IMR-90 (cell line): ENCODE data around the gene ZBP1. TPM values are rescaled to one million over a fixed set of nuclear protein-coding genes. Genes with fewer than 3 reads are reported as not detected.

Experiments
- ATAC-seq: fragments of 200-7000 bp; cut with Tn5 transposase; 2 replicates; pipeline ENCODE4 v1.9.1; 2020; ENCODE audit warnings: low read depth, mild to moderate bottlenecking, moderate library complexity
- BruUV-seq: library from RNA; stranded (reverse); fragments of 400-500 nt; replicated peaks from 2 replicates; lab custom pipeline; 2021; lab: Mats Ljungman, UMichigan
- CTCF ChIA-PET: fragments of 300-600 bp; formaldehyde crosslinking; extraction: SDS; loops from one replicate; lab custom pipeline; 2021; ENCODE audit warnings: antibody characterized with exemption; lab: Yijun Ruan, JAX
- POLR2A ChIA-PET: fragments of 300-600 bp; sonication (Branson Sonifier 250); formaldehyde crosslinking; loops from one replicate; lab custom pipeline; 2022; ENCODE audit warnings: antibody characterized with exemption; ENCODE audit not compliant: unreplicated experiment; lab: Charles Lee
- DNase-seq: peaks from one replicate; pipeline ENCODE4 v3.0.0; 2013
- H2AFZ ChIP-seq: replicated peaks from 2 replicates; pipeline ENCODE3; 2013; ENCODE audit warnings: low read length, mild to moderate bottlenecking; ENCODE audit not compliant: poor library complexity
- H2AK5ac ChIP-seq: 2 replicates; pipeline ENCODE4 v1.6.1; 2013; ENCODE audit warnings: low read depth, low read length, inconsistent platforms
- H2AK9ac ChIP-seq: replicated peaks from 2 replicates; pipeline ENCODE3; 2013; ENCODE audit warnings: mild to moderate bottlenecking, low read depth, low read length, moderate library complexity; ENCODE audit not compliant: poor library complexity
- H2BK120ac ChIP-seq: 2 replicates; pipeline ENCODE4 v1.6.1; 2013; ENCODE audit warnings: low read depth, low read length, inconsistent platforms
- H2BK15ac ChIP-seq: 3 replicates; pipeline ENCODE4 v1.6.1; 2013; ENCODE audit warnings: low read depth, low read length, inconsistent platforms
- H2BK20ac ChIP-seq: 2 replicates; pipeline ENCODE4 v1.6.1; 2013; ENCODE audit warnings: low read depth, mild to moderate bottlenecking, inconsistent platforms, low read length, moderate library complexity
- H2BK5ac ChIP-seq: 2 replicates; pipeline ENCODE4 v1.6.1; 2013; ENCODE audit warnings: mild to moderate bottlenecking, low read depth, low read length, inconsistent platforms; ENCODE audit not compliant: poor library complexity, severe bottlenecking
- H3K14ac ChIP-seq: replicated peaks from 2 replicates; pipeline ENCODE4 v1.6.1; 2013; ENCODE audit warnings: low read depth, low read length, inconsistent platforms
- H3K18ac ChIP-seq: 2 replicates; pipeline ENCODE4 v1.6.1; 2013; ENCODE audit warnings: low read depth, low read length, control low read depth
- H3K23ac ChIP-seq: 2 replicates; pipeline ENCODE4 v1.6.1; 2013; ENCODE audit warnings: low read depth, low read length, inconsistent platforms
- H3K27ac ChIP-seq: 2 replicates; pipeline ENCODE4 v1.5.1; 2013; ENCODE audit warnings: mild to moderate bottlenecking, control low read depth, low read length; ENCODE audit not compliant: insufficient read depth
- H3K27me3 ChIP-seq: 2 replicates; pipeline ENCODE4 v1.6.1; 2013; ENCODE audit warnings: low read length; ENCODE audit not compliant: control insufficient read depth, insufficient read depth
- H3K36me3 ChIP-seq: 2 replicates; pipeline ENCODE4 v1.6.1; 2013; ENCODE audit warnings: low read length, mixed read lengths; ENCODE audit not compliant: control insufficient read depth, insufficient read depth
- H3K4ac ChIP-seq: 2 replicates; pipeline ENCODE4 v1.6.1; 2013; ENCODE audit warnings: low read depth, low read length, inconsistent platforms
- H3K4me1 ChIP-seq: 2 replicates; pipeline ENCODE4 v1.6.1; 2013; ENCODE audit warnings: low read length, mixed read lengths; ENCODE audit not compliant: control insufficient read depth, insufficient read depth
- H3K4me2 ChIP-seq: 2 replicates; pipeline ENCODE4 v1.6.1; 2013; ENCODE audit warnings: low read depth, mild to moderate bottlenecking, control low read depth, low read length, moderate library complexity
- H3K4me3 ChIP-seq: 2 replicates; pipeline ENCODE4 v1.5.1; 2013; ENCODE audit warnings: low read depth, mild to moderate bottlenecking, control low read depth, low read length, moderate library complexity; ENCODE audit not compliant: insufficient read depth
- H3K56ac ChIP-seq: 2 replicates; pipeline ENCODE4 v1.6.1; 2013; ENCODE audit warnings: low read length, inconsistent platforms; ENCODE audit not compliant: insufficient read depth; ENCODE audit errors: extremely low read depth
- H3K79me1 ChIP-seq, 2 experiments: 2 replicates each; pipeline ENCODE4 v1.6.1; 2013; ENCODE audit warnings: low read length in 2 of 2, inconsistent platforms in 1 of 2, low read depth in 1 of 2
- H3K9ac ChIP-seq: 2 replicates; pipeline ENCODE4 v1.6.1; 2013; ENCODE audit warnings: low read depth, low read length, control low read depth
- H3K9me1 ChIP-seq: 2 replicates; pipeline ENCODE4 v1.6.1; 2013; ENCODE audit warnings: low read length, inconsistent platforms; ENCODE audit not compliant: insufficient read depth
- H3K9me3 ChIP-seq: 2 replicates; pipeline ENCODE4 v1.6.1; 2013; ENCODE audit warnings: low read length; ENCODE audit not compliant: control insufficient read depth, insufficient read depth
- H4K20me1 ChIP-seq: 2 replicates; pipeline ENCODE4 v1.6.1; 2013; ENCODE audit warnings: low read length, inconsistent platforms; ENCODE audit not compliant: insufficient read depth
- H4K5ac ChIP-seq: 2 replicates; pipeline ENCODE4 v1.6.1; 2013; ENCODE audit warnings: mild to moderate bottlenecking, low read depth, low read length, control low read depth
- H4K8ac ChIP-seq, 2 experiments: 2 replicates each; pipeline ENCODE4 v1.6.1; 2013; ENCODE audit warnings: low read depth in 2 of 2, low read length in 2 of 2, control low read depth in 1 of 2, inconsistent platforms in 1 of 2
- H4K91ac ChIP-seq: 2 replicates; pipeline ENCODE4 v1.6.1; 2013; ENCODE audit warnings: low read depth, low read length, inconsistent platforms; ENCODE audit not compliant: insufficient read depth
- BHLHE40 ChIP-seq: fragments of 150-350 bp; IDR thresholded peaks from 2 replicates; pipeline ENCODE4 v1.6.1; 2016; ENCODE audit warnings: mild to moderate bottlenecking, low read depth, low read length
- CEBPB ChIP-seq: IDR thresholded peaks from 2 replicates; pipeline ENCODE4 v1.6.1; 2012; ENCODE audit warnings: low read depth, low read length, improper control_type of control experiment
- CHD1 ChIP-seq: IDR thresholded peaks from 2 replicates; pipeline ENCODE4 v1.6.1; 2012; ENCODE audit warnings: low read depth, low read length, improper control_type of control experiment
- FOS ChIP-seq: fragments of 150-350 bp; IDR thresholded peaks from 2 replicates; pipeline ENCODE4 v1.6.1; 2016; ENCODE audit warnings: low read depth, low read length
- MAFK ChIP-seq: IDR thresholded peaks from 2 replicates; pipeline ENCODE4 v1.6.1; 2012; ENCODE audit warnings: low read depth, low read length, improper control_type of control experiment
- MAZ ChIP-seq: IDR thresholded peaks from 2 replicates; pipeline ENCODE4 v1.6.1; 2012; ENCODE audit warnings: low read depth, mild to moderate bottlenecking, low read length, improper control_type of control experiment, moderate library complexity, borderline replicate concordance
- NFE2L2 ChIP-seq: fragments of 150-350 bp; IDR thresholded peaks from 2 replicates; pipeline ENCODE4 v1.6.1; 2016; ENCODE audit warnings: low read depth, mild to moderate bottlenecking, low read length
- POLR2A ChIP-seq: IDR thresholded peaks from 2 replicates; pipeline ENCODE4 v1.6.1; 2012; ENCODE audit warnings: mild to moderate bottlenecking, low read depth, low read length
- RAD21 ChIP-seq: IDR thresholded peaks from 2 replicates; pipeline ENCODE4 v1.6.1; 2012; ENCODE audit warnings: low read length, improper control_type of control experiment
- RCOR1 ChIP-seq: IDR thresholded peaks from 2 replicates; pipeline ENCODE4 v1.6.1; 2012; ENCODE audit warnings: mild to moderate bottlenecking, low read length, improper control_type of control experiment; ENCODE audit not compliant: insufficient replicate concordance
- RFX5 ChIP-seq: IDR thresholded peaks from 2 replicates; pipeline ENCODE4 v1.8.0; 2012; ENCODE audit warnings: low read depth, mild to moderate bottlenecking, low read length, moderate library complexity
- SMC3 ChIP-seq: fragments of 150-350 bp; IDR thresholded peaks from 2 replicates; pipeline ENCODE4 v1.6.1; 2016; ENCODE audit warnings: low read depth, mild to moderate bottlenecking, antibody characterized with exemption, low read length, moderate library complexity
- WGBS, 2 experiments: methylation state at CpG; one replicate each; pipeline versions ENCODE4 v1.1.5 to v1.1.7; 2013; ENCODE audit warnings: missing lambda C conversion rate in 2 of 2; ENCODE audit not compliant: insufficient read length in 1 of 2; ENCODE audit errors: extremely low coverage in 2 of 2; 5-methylcytosine and 5-hydroxymethylcytosine counted together
- dilution Hi-C: fragments of 300-500 bp; cut with HindIII; formaldehyde crosslinking; loops from one replicate; pipeline ENCODE4 v1.14.3; 2018; ENCODE audit warnings: low sequenced_read_pairs; ENCODE audit not compliant: unreplicated experiment
- in situ Hi-C: fragments of 300-500 bp; cut with MboI; formaldehyde crosslinking; loops from 3 replicates; pipeline ENCODE4 v1.14.3; 2019; ENCODE audit warnings: low sequenced_read_pairs, inconsistent platforms, mixed read lengths
- intact Hi-C: fragments of 100-400 bp; cut with micrococcal nuclease; formaldehyde crosslinking; loops from 2 replicates; pipeline ENCODE4 v1.10.0; 2022
- polyA plus RNA-seq, 3 experiments: library from polyadenylated mRNA; depleted of rRNA; stranded (reverse); fragments of >200 nt; gene quantifications; 2 replicates each; pipeline ENCODE4 v1.2.3, GENCODE V29; 2012; ENCODE audit warnings: low replicate concordance in 1 of 3
- total RNA-seq: library from RNA; depleted of rRNA; stranded (reverse); fragments of >200 nt; gene quantifications from 2 replicates; pipeline ENCODE4 v1.2.3, GENCODE V29; 2012

ZBP1 gene
- total and polyA plus RNA-seq, 2 of the 4 experiments (the other 2 are of a cell fraction): not detected

DNA sequence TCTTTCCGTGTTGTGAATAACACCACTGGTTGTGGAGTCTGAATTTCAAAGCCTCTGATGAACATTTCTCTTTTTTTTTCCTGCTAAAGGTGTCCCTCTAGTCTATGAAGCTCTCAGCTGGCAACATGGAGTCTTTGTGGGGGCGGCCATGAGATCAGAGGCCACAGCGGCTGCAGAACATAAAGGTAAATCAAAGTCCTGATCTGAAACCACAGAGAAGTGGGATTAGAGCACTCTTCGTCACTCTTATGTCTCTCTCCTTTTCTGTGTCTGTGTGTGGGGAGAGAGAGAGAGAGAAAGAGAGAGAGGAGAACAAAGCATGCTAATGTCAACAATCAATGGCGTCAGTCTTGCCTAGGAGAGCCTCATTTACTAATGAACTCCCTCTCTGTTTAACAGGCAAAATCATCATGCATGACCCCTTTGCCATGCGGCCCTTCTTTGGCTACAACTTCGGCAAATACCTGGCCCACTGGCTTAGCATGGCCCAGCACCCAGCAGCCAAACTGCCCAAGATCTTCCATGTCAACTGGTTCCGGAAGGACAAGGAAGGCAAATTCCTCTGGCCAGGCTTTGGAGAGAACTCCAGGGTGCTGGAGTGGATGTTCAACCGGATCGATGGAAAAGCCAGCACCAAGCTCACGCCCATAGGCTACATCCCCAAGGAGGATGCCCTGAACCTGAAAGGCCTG lies 55.1 kb downstream of the ZBP1 start:
- Histone ChIP-seq H3K36me3 (no peaks in the 10 kb centered on the region), H3K9me3 (no peaks in the 10 kb centered on the region), H2BK120ac (no peak overlapping the region), H4K8ac (no peak overlapping the region), H4K91ac (no peak overlapping the region), H3K23ac (no peak overlapping the region), H3K9me1 (no peaks in the 10 kb centered on the region), H4K20me1 (no peaks in the 10 kb centered on the region), H2AFZ (no peak overlapping the region), H3K27ac (no peak overlapping the region), H3K18ac (no peak overlapping the region), H3K79me1 (no peaks in the 10 kb centered on the region), H3K4me2 (no peak overlapping the region), H3K4me1 (no peaks in the 10 kb centered on the region), H2BK5ac (no peak overlapping the region), H4K5ac (no peak overlapping the region), H3K56ac (no peak overlapping the region), H3K9ac (no peak overlapping the region), H3K4me3 (no peak overlapping the region), H2BK15ac (no peak overlapping the region), H3K14ac (no peak overlapping the region), H2AK9ac (no peak overlapping the region), H2AK5ac (no peak overlapping the region), H2BK20ac (no peak overlapping the region), H3K4ac (no peak overlapping the region), H3K27me3 (peaks cover 5% of the 10 kb centered on the region)
- intact Hi-C loops (no loop called here), dilution Hi-C loops (no loop called here), in situ Hi-C loops (no loop called here)
- ChIA-PET CTCF (no interaction called here), POLR2A (no interaction called here)
- no peak for ATAC-seq
- 80% methylated on average over 5 of the region's 11 CpGs; no CpG with 5 or more reads in 1 of the 2 experiments for WGBS, 2 experiments
- TF ChIP-seq CEBPB: no peak
- no peak for TF ChIP-seq RCOR1
- no peak for TF ChIP-seq NFE2L2
- no peak for TF ChIP-seq POLR2A
- TF ChIP-seq FOS: no peak
- no peak for TF ChIP-seq MAFK
- no peak for TF ChIP-seq CHD1
- TF ChIP-seq RAD21: no peak
- no peak for TF ChIP-seq SMC3
- no peak for TF ChIP-seq BHLHE40
- TF ChIP-seq MAZ: no peak
- TF ChIP-seq RFX5: no peak
- BruUV-seq: no TSS peak
- no peak for DNase-seq
